Measurements from ENCODE around the gene GLYAT.

DNA sequence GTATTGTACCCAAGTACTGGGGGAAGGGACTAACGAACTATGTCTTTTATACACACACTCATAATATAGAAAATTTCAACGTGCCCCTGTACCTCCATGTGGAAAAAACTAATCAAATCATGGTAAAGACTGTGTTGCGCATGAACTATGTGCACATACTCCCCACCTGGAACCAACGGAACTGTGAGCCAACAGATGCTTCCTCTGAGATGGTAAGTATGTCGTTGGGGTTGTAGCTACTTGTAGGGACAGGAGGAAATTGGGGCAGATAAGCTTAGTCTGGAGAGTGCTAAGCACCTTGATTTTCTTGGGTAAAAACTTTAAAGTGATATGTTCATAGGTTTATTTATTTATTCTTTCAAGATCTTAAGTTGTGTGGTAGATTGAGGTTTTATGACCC is 40.1 kb downstream of the GLYAT start:
- TF ChIP-seq, protein P1, sequence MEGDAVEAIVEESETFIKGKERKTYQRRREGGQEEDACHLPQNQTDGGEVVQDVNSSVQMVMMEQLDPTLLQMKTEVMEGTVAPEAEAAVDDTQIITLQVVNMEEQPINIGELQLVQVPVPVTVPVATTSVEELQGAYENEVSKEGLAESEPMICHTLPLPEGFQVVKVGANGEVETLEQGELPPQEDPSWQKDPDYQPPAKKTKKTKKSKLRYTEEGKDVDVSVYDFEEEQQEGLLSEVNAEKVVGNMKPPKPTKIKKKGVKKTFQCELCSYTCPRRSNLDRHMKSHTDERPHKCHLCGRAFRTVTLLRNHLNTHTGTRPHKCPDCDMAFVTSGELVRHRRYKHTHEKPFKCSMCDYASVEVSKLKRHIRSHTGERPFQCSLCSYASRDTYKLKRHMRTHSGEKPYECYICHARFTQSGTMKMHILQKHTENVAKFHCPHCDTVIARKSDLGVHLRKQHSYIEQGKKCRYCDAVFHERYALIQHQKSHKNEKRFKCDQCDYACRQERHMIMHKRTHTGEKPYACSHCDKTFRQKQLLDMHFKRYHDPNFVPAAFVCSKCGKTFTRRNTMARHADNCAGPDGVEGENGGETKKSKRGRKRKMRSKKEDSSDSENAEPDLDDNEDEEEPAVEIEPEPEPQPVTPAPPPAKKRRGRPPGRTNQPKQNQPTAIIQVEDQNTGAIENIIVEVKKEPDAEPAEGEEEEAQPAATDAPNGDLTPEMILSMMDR (IDR thresholded peaks at IDR 0.05; ENCODE audit: poor library complexity): no peak
- TF ChIP-seq EZH2phosphoT487 (IDR thresholded peaks at IDR 0.05; ENCODE audit: low read depth, severe bottlenecking, unreplicated experiment) (no peak), EZH2 (IDR thresholded peaks at IDR 0.05; ENCODE audit: borderline replicate concordance) (no peak)

All from hepatocyte (in vitro differentiated cells).